ENCODE results near the gene MYLK3.

Gene MYLK3

DNA sequence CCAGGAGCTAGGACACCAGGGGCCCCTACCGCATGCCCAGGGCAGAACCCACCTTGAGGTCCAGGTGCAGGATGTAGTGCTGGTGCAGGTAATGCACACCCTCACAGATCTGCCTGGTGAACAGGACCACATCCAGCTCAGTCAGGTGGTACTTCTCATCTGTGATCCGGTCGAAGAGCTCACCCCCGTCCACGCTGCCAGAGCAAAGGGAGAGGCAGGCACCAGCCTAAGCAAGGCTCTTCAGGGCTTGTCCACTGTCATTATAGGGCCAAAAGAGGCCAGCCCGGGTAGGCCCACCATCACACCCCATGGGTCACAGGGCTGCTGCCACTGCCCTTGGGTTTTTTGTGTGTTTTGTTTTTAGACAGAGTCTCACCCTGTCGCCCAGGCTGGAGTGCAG lies 21.0 kb downstream of the MYLK3 start:
- TF ChIP-seq, protein P1, sequence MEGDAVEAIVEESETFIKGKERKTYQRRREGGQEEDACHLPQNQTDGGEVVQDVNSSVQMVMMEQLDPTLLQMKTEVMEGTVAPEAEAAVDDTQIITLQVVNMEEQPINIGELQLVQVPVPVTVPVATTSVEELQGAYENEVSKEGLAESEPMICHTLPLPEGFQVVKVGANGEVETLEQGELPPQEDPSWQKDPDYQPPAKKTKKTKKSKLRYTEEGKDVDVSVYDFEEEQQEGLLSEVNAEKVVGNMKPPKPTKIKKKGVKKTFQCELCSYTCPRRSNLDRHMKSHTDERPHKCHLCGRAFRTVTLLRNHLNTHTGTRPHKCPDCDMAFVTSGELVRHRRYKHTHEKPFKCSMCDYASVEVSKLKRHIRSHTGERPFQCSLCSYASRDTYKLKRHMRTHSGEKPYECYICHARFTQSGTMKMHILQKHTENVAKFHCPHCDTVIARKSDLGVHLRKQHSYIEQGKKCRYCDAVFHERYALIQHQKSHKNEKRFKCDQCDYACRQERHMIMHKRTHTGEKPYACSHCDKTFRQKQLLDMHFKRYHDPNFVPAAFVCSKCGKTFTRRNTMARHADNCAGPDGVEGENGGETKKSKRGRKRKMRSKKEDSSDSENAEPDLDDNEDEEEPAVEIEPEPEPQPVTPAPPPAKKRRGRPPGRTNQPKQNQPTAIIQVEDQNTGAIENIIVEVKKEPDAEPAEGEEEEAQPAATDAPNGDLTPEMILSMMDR (IDR thresholded peaks at IDR 0.05; ENCODE audit: extremely low read depth, missing control alignments) = no peak
- no peak for DNase-seq (ENCODE audit: low spot score)

DNA sequence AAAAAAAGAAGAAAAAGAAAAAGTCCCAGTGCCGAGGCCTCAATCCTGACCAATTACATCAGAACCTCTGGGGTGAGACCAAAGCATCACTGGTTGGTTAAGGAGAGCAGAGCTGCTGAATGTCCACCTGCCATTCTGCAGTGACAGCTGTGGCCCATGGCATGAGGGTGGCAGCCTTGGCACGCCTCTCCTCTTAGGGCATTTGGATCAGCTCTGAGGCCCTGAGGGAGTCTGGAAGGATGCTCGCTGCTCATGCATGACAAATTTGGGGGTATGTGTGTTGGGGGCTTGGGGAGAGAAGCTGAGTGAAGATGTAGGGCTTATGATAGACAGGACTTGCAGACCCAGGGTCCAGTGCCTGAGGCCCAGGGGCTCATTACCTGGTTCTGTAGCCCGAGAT lies 26.3 kb downstream of the MYLK3 start:
- TF ChIP-seq, protein P1 (IDR thresholded peaks at IDR 0.05; ENCODE audit: extremely low read depth, missing control alignments) = no peak
- DNase-seq (ENCODE audit: low spot score) = no peak

DNA sequence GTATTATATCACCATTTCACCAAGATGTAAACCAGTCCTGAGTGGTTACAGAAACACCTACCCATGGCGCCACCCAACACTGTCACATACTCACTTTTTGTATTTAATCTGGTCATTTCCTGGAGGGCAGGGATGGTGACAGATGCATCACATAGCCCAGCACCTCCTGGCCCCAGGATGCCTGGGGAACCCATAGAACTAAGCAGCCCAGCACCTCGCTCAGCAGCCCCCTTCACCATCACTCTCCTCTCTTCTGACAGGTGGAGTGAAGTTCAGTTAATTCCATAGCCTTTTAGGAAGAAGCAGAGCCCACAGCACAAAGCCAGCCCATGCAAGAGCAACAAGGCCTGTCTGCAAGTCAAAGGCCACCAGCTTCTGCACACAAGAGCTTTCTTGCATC lies 27.5 kb downstream of the MYLK3 start:
- TF ChIP-seq, protein P1 (IDR thresholded peaks at IDR 0.05; ENCODE audit: extremely low read depth, missing control alignments) = no peak
- DNase-seq (ENCODE audit: low spot score) = no peak

DNA sequence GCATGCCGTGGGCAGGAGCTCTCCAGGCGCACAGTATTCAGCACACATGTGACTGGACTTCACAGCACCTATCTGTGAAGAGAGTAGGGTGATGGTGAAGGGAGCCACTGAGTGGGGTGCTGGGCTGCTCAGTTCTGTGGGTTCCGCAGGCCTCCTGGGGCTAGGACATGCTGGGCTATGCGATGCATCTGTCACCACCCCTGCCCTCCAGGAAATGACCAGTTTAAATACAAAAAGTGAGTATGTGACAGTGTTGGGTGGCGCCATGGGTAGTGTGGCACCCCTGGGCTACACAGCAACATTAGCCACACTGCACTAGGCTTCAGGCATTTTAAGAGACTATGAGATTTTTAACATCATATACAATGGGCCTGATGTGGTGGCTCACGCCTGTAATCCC lies 28.6 kb downstream of the MYLK3 start:
- no peak for DNase-seq (ENCODE audit: low spot score)
- TF ChIP-seq, protein P1 (IDR thresholded peaks at IDR 0.05; ENCODE audit: extremely low read depth, missing control alignments) = no peak

DNA sequence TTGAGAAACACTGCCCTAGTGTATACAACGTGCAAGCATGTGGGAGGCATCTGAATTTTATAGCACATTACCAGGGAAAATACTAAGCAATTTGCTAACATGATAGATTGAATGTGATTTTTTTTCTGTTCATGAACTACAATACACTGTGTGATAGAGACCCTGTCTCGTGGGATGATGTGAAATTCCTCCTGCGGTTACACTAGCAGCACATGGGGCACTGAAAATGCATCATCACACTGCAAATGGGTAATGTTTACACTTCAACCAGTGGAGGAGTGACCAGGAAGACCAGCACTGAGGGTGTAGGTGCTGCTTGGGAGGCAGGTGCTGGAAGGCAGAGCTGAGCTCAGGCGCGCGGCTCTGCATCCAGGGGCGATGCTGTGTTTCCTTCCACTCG lies 29.9 kb downstream of the MYLK3 start:
- TF ChIP-seq, protein P1 (IDR thresholded peaks at IDR 0.05; ENCODE audit: extremely low read depth, missing control alignments) = no peak
- no peak for DNase-seq (ENCODE audit: low spot score)

DNA sequence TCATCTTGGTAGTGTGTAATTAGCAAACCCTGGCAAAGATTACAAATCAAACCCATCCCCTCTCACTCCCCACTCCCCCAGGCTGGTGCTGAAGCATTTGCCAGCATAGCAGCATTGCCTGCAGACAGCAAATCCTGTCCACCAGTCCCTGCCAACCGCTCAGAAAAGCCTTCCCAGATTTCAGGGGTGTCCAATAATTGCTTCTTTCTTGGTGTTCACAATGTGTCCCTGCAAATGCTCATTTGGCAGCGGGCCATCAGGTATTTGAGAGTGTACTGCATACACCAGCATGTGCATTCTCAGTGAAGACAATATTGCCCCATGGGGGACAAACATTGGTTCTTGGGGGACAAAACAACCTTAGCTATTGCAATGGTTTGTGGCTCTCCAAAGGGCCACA lies 30.5 kb downstream of the MYLK3 start:
- TF ChIP-seq, protein P1 (IDR thresholded peaks at IDR 0.05; ENCODE audit: extremely low read depth, missing control alignments) = no peak
- DNase-seq (ENCODE audit: low spot score) = no peak

DNA sequence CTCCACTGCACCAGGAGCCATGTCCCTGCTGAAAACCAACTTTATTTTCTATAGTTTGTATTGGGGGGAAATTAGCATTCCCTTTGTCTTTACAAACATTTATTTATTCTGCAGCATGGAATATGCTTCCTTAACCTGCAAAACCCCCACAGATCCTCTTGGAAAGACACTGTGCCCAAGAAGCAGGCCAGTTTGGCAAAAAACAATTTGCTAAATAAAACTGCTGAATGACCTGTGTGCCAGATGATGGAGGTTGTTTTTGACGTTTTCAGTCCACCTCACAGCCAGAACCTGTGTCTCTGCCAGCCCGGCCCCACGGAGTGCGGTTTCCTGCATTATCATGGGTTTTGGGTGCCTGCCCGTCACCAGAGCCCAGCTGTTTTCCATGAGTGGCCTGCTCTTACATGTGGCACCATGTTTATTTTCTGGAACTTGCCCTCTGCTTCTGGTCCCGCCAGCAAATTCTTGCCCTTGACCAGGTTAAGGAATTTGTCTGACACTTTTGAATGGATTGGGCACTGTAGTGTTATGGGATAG lies 32.3 kb downstream of the MYLK3 start:
- no peak for DNase-seq (ENCODE audit: low spot score)
- TF ChIP-seq, protein P1 (IDR thresholded peaks at IDR 0.05; ENCODE audit: extremely low read depth, missing control alignments) = no peak

All from GM20000 (cell line).